Mesendoderm (in vitro differentiated cells): ENCODE data around the gene AGXT2.
A peak's percentile ranks its signal among the peaks of the same experiment; 100 is the strongest.

Experiments used
- DNase-seq: peaks from one replicate; pipeline ENCODE4 v3.0.0; 2013
- H2AK5ac ChIP-seq: 2 replicates; pipeline ENCODE4 v1.6.1; 2013; ENCODE audit warnings: low read length, inconsistent platforms
- H2BK120ac ChIP-seq: 2 replicates; pipeline ENCODE4 v1.6.1; 2013; ENCODE audit warnings: low read depth, mild to moderate bottlenecking, low read length, moderate library complexity, mixed read lengths
- H2BK15ac ChIP-seq: replicated peaks from 2 replicates; pipeline ENCODE4 v1.6.1; 2013; ENCODE audit warnings: low read depth, mild to moderate bottlenecking, moderate library complexity
- H2BK5ac ChIP-seq: 2 replicates; pipeline ENCODE4 v1.6.1; 2013; ENCODE audit warnings: low read length, inconsistent platforms
- H3K18ac ChIP-seq: 2 replicates; pipeline ENCODE4 v1.6.1; 2013; ENCODE audit warnings: mild to moderate bottlenecking, low read length, mixed read lengths
- H3K23ac ChIP-seq: one replicate; pipeline ENCODE4 v1.6.1; 2013; ENCODE audit warnings: low read length
- H3K27ac ChIP-seq: 2 replicates; pipeline ENCODE4 v1.5.1; 2013; ENCODE audit warnings: low read depth, mild to moderate bottlenecking, inconsistent platforms, low read length, moderate library complexity
- H3K27me3 ChIP-seq: 2 replicates; pipeline ENCODE4 v1.6.1; 2013; ENCODE audit warnings: low read length, control low read depth, mild to moderate bottlenecking, inconsistent platforms; ENCODE audit not compliant: insufficient read depth, poor library complexity
- H3K36me3 ChIP-seq: 2 replicates; pipeline ENCODE4 v1.6.1; 2013; ENCODE audit warnings: low read length, inconsistent platforms; ENCODE audit not compliant: control insufficient read depth, insufficient read depth
- H3K4ac ChIP-seq: one replicate; pipeline ENCODE4 v1.6.1; 2013; ENCODE audit warnings: low read depth, mild to moderate bottlenecking, low read length, moderate library complexity
- H3K4me1 ChIP-seq: 2 replicates; pipeline ENCODE4 v1.6.1; 2013; ENCODE audit warnings: low read depth, low read length, inconsistent platforms; ENCODE audit not compliant: control insufficient read depth
- H3K4me2 ChIP-seq: 2 replicates; pipeline ENCODE4 v1.6.1; 2013; ENCODE audit warnings: low read length
- H3K4me3 ChIP-seq: 2 replicates; pipeline ENCODE4 v1.5.1; 2013; ENCODE audit warnings: mild to moderate bottlenecking, low read length
- H3K56ac ChIP-seq: one replicate; pipeline ENCODE4 v1.6.1; 2013; ENCODE audit warnings: low read length
- H3K79me1 ChIP-seq: 2 replicates; pipeline ENCODE4 v1.6.1; 2013; ENCODE audit warnings: low read length, inconsistent platforms
- H3K79me2 ChIP-seq: 2 replicates; pipeline ENCODE4 v1.6.1; 2013; ENCODE audit warnings: mild to moderate bottlenecking, low read length; ENCODE audit not compliant: control insufficient read depth, insufficient read depth
- H3K9ac ChIP-seq: 2 replicates; pipeline ENCODE4 v1.6.1; 2013; ENCODE audit warnings: low read length, inconsistent platforms
- H4K5ac ChIP-seq: one replicate; pipeline ENCODE4 v1.6.1; 2013; ENCODE audit warnings: low read length
- H4K8ac ChIP-seq: one replicate; pipeline ENCODE4 v1.6.1; 2013; ENCODE audit warnings: low read depth, mild to moderate bottlenecking, control low read depth, low read length, moderate library complexity
- WGBS: extraction: QIAGEN DNeasy Blood & Tissue Kit; methylation state at CpG from one replicate; pipeline ENCODE4 v1.1.7; 2013; ENCODE audit warnings: low lambda C conversion rate, missing lambda C conversion rate; ENCODE audit not compliant: insufficient coverage; ENCODE audit errors: extremely low coverage; 5-methylcytosine and 5-hydroxymethylcytosine counted together

AGXT2 gene

GRCh38 chr5:34959323-34959722 is 88.4 kb downstream of the AGXT2 start:
- Histone ChIP-seq H2AK5ac (no peak overlapping the region), H3K4me2 (no peak overlapping the region), H4K5ac (no peak overlapping the region), H3K4ac (no peak overlapping the region), H3K36me3 (no peaks in the 10 kb centered on the region), H3K23ac (no peak overlapping the region), H2BK15ac (no peak overlapping the region), H4K8ac (no peak overlapping the region), H3K9ac (no peak overlapping the region), H3K79me2 (no peaks in the 10 kb centered on the region), H3K18ac (no peak overlapping the region), H3K79me1 (no peaks in the 10 kb centered on the region), H3K4me1 (no peaks in the 10 kb centered on the region), H3K27ac (no peak overlapping the region), H3K4me3 (no peak overlapping the region), H2BK120ac (no peak overlapping the region), H2BK5ac (no peak overlapping the region), H3K56ac (no peak overlapping the region), H3K27me3 (no peaks in the 10 kb centered on the region)
- no peak for DNase-seq
- WGBS, result no CpG with 5 or more reads among the region's 1 CpG

DNA sequence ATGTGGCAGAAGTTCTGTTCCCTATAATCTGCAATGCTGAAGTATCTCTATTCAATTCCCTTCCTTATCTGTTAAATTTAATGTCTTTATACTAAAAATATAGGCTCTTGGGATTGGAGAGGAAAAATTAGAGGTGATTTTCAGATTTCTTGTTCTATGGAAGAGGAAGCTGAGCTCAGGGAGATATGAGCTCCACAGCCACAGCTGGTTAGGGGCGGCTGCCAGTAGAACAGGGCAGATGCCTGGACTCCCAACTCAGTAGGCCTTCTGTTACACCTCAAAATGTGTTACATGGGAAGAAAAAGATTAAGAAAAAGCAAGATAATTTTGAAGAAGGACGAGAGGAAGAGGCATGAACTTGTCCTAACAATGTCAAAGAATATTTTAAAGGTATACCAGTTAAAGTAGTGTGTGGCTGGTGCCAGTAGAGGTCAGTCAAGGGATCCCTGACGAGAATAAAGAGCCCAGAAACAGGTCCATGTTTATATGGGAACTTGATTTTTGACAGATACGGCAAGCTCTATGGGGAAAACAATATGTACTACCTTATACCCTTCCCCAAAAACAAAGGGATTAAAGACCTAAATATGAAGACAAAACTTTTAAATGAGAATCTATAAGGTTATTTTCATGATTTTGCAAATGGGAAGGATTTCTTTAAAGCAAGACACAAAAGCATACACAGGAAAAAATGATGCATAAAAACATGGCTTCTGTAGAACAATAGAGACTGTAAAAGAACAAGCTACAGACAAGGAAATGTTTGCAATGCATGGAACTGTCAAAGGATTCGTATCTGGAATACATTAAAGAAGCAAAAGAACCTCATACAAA is 89.7 kb downstream of the AGXT2 start:
- no CpG with 5 or more reads among the region's 5 CpGs for WGBS

DNA sequence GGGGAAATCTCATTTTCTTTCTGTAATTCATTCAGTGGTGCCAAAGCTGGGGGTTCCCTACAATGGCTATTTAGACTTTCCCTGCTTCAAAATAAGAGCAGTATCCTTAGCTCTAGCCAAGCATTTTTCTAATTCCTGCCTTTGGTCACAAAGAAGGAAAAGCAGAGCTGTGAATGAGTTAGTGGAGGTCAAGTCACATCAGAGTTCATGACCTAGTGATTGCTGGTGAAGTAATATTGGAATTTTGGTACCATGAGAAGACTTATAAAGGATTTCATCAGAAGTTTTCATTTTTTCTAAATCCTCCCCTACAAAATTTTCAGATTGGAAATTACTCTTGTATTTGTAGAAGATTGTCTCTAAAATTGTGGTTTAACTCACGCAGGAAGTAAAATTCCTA is 90.4 kb downstream of the AGXT2 start:
- Histone ChIP-seq H3K23ac (no peak overlapping the region), H2BK15ac (no peak overlapping the region), H2BK5ac (no peak overlapping the region), H4K8ac (no peak overlapping the region), H4K5ac (no peak overlapping the region), H3K27me3 (no peaks in the 10 kb centered on the region), H2AK5ac (no peak overlapping the region), H3K18ac (no peak overlapping the region), H3K36me3 (no peaks in the 10 kb centered on the region), H3K4me3 (no peak overlapping the region), H3K27ac (no peak overlapping the region), H3K4ac (no peak overlapping the region), H3K4me1 (no peaks in the 10 kb centered on the region), H2BK120ac (no peak overlapping the region), H3K56ac (no peak overlapping the region), H3K9ac (no peak overlapping the region), H3K79me2 (no peaks in the 10 kb centered on the region), H3K4me2 (no peak overlapping the region), H3K79me1 (no peaks in the 10 kb centered on the region)
- no CpG with 5 or more reads among the region's 1 CpG for WGBS
- DNase-seq, result no peak

More for the DNA sequence above, 89.7 kb downstream of the AGXT2 start:
- Histone ChIP-seq H4K5ac (no peak overlapping the region), H3K23ac (no peak overlapping the region), H2BK120ac (no peak overlapping the region), H3K79me2 (no peaks in the 10 kb centered on the region), H3K79me1 (no peaks in the 10 kb centered on the region), H3K27me3 (no peaks in the 10 kb centered on the region), H3K4me3 (no peak overlapping the region), H4K8ac (no peak overlapping the region), H3K4me2 (no peak overlapping the region), H3K4ac (no peak overlapping the region), H2AK5ac (no peak overlapping the region), H3K18ac (no peak overlapping the region), H2BK5ac (no peak overlapping the region), H2BK15ac (no peak overlapping the region), H3K27ac (no peak overlapping the region), H3K9ac (no peak overlapping the region), H3K36me3 (no peaks in the 10 kb centered on the region), H3K4me1 (no peaks in the 10 kb centered on the region), H3K56ac (no peak overlapping the region)
- peak; percentile 52 for DNase-seq
